ENCODE measurements around the gene OR9A2. TPM values are rescaled to one million over a fixed set of nuclear protein-coding genes. Genes with fewer than 3 reads are reported as not detected.

OR9A2 gene
- total RNA-seq, 1 experiment from 2014 or later = not detected

DNA sequence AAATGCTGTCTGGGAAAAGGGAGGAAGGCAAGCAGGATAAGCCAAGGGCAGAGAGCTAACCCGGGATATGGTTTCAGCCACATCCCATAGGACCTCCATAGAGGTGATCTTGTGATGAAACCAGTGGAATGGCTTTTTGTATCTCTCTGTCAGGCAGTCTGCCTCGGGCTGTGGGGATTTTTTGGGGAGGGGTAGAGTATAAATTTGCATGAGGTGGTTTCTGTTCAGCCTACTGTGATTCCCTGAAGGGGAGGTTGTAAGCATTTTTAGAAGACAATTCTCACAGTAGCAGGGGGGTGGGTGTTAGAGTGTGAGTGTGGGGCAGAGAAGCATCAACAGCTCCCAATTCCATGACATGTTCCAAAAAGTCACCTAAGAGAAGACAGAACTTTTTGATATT is 11.8 kb downstream of the OR9A2 start:
- no peak overlapping the region for H4K8ac ChIP-seq (replicated peaks; ENCODE audit: insufficient read length, low read depth, low read length)
- H4K5ac ChIP-seq (ENCODE audit: insufficient read length, low read depth, low read length) = no peak overlapping the region
- no peak overlapping the region for H2BK12ac ChIP-seq (ENCODE audit: insufficient read length, low read depth, low read length)
- H2BK20ac ChIP-seq (ENCODE audit: low read depth, low read length, poor library complexity, severe bottlenecking) = no peak overlapping the region
- no peak overlapping the region for H2BK5ac ChIP-seq (ENCODE audit: insufficient read length, low read length)
- H4K20me1 ChIP-seq (ENCODE audit: control insufficient read depth, insufficient read depth, insufficient read length) = no peaks in the 10 kb centered on the region
- no peak overlapping the region for H3K9ac ChIP-seq (ENCODE audit: extremely low read depth, insufficient read length, low read length)
- H2AK5ac ChIP-seq (ENCODE audit: insufficient read length, low read length) = no peak overlapping the region
- no peak for DNase-seq
- H3K14ac ChIP-seq (ENCODE audit: insufficient read depth, low read length) = no peak overlapping the region
- TF ChIP-seq, protein P1, sequence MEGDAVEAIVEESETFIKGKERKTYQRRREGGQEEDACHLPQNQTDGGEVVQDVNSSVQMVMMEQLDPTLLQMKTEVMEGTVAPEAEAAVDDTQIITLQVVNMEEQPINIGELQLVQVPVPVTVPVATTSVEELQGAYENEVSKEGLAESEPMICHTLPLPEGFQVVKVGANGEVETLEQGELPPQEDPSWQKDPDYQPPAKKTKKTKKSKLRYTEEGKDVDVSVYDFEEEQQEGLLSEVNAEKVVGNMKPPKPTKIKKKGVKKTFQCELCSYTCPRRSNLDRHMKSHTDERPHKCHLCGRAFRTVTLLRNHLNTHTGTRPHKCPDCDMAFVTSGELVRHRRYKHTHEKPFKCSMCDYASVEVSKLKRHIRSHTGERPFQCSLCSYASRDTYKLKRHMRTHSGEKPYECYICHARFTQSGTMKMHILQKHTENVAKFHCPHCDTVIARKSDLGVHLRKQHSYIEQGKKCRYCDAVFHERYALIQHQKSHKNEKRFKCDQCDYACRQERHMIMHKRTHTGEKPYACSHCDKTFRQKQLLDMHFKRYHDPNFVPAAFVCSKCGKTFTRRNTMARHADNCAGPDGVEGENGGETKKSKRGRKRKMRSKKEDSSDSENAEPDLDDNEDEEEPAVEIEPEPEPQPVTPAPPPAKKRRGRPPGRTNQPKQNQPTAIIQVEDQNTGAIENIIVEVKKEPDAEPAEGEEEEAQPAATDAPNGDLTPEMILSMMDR (conservative IDR thresholded peaks at IDR 0.05) = no peak
- no peaks in the 10 kb centered on the region for H3K79me1 ChIP-seq (ENCODE audit: insufficient read depth, low read depth, low read length, poor library complexity, severe bottlenecking)
- H3K27me3 ChIP-seq (ENCODE audit: insufficient read depth, low read length) = no peaks in the 10 kb centered on the region
- no peaks in the 10 kb centered on the region for H3K9me3 Mint-ChIP-seq
- H3K27ac ChIP-seq (ENCODE audit: insufficient read length, low read depth, low read length) = no peak overlapping the region
- no peak overlapping the region for H2BK120ac ChIP-seq (ENCODE audit: low read depth, low read length, poor library complexity, severe bottlenecking)
- WGBS (ENCODE audit: extremely low coverage, insufficient read length, low lambda C conversion rate) = no CpG with 5 or more reads among the region's 2 CpGs
- peaks cover 1% of the 10 kb centered on the region for H3K27me3 Mint-ChIP-seq (ENCODE audit: low read depth)
- H3K18ac ChIP-seq (ENCODE audit: insufficient read length, low read depth, low read length) = no peak overlapping the region
- H3K79me2 ChIP-seq (ENCODE audit: insufficient read depth, low read length) = no peaks in the 10 kb centered on the region
- no peaks in the 10 kb centered on the region for H3K23me2 ChIP-seq (ENCODE audit: insufficient read length, low read depth, low read length, poor library complexity, severe bottlenecking)
- no peak overlapping the region for H3K56ac ChIP-seq (ENCODE audit: insufficient read length, low read depth, low read length)
- H3K9me3 ChIP-seq (ENCODE audit: control insufficient read depth, low read depth, low read length) = no peaks in the 10 kb centered on the region
- no peak overlapping the region for H3T11ph ChIP-seq (ENCODE audit: low read length)
- H4K91ac ChIP-seq (ENCODE audit: insufficient read length, low read depth, low read length) = no peak overlapping the region
- no peak overlapping the region for H3K4ac ChIP-seq (ENCODE audit: low read depth, low read length)
- H3K4me3 Mint-ChIP-seq = no peak overlapping the region
- H2BK15ac ChIP-seq (ENCODE audit: low read depth, low read length) = no peak overlapping the region
- no peak overlapping the region for H3K23ac ChIP-seq (ENCODE audit: insufficient read length, low read depth, low read length)
- H2AFZ ChIP-seq (ENCODE audit: low read length) = no peak overlapping the region
- no peaks in the 10 kb centered on the region for H3K4me1 ChIP-seq (ENCODE audit: insufficient read depth, low read length)
- peaks cover 0 to 4% of the 10 kb centered on the region in 2 experiments; a peak in 1 of 4 replicates for H3K4me1 Mint-ChIP-seq
- peak overlapping the region in 2 of 3 experiments; percentile 18 to 72; a peak in 2 of 7 replicates for H3K27ac Mint-ChIP-seq
- H3K36me3 Mint-ChIP-seq (ENCODE audit: insufficient read depth in 1 of 3, low read depth in 3 of 3) = no peaks in the 10 kb centered on the region
- H3K4me2 ChIP-seq (ENCODE audit: insufficient read depth, insufficient read length, low read length) = no peak overlapping the region

All from H9 (cell line).